NT2/D1 (cell line): Measurements from ENCODE around the gene NDUFA11.

Source experiments
- SUZ12 ChIP-seq: IDR thresholded peaks from 2 replicates; pipeline ENCODE4 v1.6.1; 2011; ENCODE audit not compliant: insufficient read length, insufficient read depth; ENCODE audit errors: extremely low read depth
- ZNF274 ChIP-seq: IDR thresholded peaks from 2 replicates; pipeline ENCODE4 v1.6.1; 2011; ENCODE audit warnings: mild to moderate bottlenecking, low read depth, low read length

DNA sequence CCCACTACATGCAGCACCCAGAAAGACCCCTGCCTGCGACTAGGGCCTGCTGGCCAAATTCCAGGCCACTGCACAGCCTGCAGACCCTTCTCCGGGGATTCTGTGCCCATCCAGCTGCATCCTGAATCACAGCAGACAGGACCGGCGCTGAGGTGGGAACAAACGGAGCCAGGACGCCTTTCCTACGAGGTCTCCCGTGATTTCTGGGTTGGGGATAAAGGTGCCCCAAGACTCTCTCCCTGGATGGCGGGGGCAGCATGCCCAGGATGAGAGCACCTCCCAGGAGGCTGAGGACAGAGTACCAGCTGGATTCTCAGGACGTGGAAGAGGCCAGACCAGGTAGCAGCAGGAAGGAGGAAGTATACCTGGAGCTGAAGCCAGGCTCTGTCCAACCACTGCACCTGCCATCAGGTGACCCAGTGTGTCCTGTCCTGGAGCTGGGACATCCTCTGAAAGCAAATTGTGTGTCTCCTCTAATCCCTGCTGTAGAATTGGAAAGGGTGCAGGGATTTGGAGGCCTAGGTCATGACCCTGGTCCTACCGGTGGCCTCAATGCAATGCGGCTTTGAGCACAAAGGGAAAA, 29.9 kb downstream of the NDUFA11 start:
- no peak for TF ChIP-seq ZNF274
- TF ChIP-seq SUZ12: no peak
